GM19452 (cell line): ENCODE results near the gene HAO2.
"Not testable (repeated sequence)": the region's sequence is repeated elsewhere in the genome, so short reads cannot be mapped to it uniquely, and the experiment has no call there.

Source experiments
- ATAC-seq: cut with Tn5 transposase; IDR thresholded peaks from one replicate; pipeline ENCODE4 v1.9.1; 2021; ENCODE audit not compliant: unreplicated experiment

The HAO2 gene

DNA sequence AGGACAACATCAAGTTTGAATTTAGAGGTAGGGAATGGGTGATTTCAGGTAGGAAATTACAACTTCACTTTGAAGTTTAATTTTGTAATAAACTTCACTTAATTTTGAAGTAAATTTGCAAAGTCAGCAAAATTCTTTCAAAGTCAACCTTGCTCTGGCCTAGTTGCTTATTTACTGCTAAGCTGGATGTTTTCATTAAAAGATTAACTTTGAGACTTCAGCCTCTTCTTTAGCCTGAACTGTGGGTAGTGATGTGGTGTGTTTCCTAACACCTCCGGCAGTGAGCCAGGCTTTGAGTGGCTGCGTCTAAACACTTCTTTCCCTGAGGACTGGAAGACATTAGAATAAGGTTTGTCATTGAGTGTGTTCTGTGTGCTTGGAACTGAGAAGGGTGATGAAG, at the start of gene HAO2:
TSS of gene HAO2 (plus strand) at position 232 of the 400 bp plus-strand sequence. CDS start 12,301 bp downstream, outside the sequence.
- no peak for ATAC-seq

DNA sequence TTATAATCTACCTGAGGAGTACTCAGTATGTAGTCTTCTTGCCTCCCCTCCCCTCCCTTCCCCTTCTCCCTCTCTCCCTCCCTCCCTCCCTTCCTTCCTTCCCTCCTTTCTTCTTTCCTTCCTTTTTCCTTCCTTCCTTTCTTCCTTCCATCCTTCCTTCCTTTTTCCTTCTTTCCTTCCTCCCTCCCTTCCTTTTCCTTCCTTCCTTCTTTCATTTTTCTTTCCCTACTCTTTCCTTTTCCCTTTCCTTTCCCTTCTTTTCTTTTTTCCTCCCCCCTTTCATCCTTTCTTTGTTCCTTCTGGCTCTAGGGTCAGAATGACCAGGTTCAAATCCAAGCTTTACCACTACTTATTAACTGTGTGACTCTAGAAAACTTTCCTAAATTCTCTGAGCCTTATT, 48.5 kb upstream of the HAO2 start:
- no peak for ATAC-seq

DNA sequence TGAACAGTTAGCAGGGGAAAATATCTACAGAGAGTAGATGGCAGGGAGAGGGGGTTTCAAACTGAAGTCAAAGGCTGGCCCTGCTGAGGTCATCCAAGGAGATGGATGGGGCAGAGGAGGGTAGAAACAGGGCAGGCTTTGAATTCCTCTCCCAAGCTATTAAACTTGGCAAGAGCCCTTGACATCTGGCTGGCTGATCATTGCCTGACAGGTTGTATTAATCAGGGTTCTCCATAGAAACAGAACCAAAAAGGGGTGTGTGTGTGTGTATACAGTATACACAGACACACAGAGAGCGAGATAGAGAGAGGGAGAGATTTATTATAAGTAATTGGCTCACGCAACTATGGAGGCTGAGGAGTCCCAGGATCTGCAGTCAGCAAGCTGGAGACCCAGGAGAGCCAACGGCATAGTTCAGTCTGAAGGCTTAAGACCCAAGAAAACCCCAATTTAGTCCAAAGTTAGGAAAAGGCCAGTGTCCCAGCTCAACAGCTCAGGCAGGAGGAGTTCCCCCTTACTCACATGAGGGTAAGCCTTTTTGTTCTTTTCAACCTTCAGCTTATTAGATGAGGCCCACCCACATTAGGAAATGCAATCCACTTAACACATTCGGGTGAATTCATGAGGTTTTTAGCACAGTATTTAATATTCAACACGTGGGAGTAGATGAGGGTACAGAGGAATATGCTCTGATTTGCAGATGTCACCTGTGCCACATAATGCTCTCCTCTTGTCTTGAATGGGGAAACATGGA, 46.7 kb upstream of the HAO2 start:
- ATAC-seq: no peak

DNA sequence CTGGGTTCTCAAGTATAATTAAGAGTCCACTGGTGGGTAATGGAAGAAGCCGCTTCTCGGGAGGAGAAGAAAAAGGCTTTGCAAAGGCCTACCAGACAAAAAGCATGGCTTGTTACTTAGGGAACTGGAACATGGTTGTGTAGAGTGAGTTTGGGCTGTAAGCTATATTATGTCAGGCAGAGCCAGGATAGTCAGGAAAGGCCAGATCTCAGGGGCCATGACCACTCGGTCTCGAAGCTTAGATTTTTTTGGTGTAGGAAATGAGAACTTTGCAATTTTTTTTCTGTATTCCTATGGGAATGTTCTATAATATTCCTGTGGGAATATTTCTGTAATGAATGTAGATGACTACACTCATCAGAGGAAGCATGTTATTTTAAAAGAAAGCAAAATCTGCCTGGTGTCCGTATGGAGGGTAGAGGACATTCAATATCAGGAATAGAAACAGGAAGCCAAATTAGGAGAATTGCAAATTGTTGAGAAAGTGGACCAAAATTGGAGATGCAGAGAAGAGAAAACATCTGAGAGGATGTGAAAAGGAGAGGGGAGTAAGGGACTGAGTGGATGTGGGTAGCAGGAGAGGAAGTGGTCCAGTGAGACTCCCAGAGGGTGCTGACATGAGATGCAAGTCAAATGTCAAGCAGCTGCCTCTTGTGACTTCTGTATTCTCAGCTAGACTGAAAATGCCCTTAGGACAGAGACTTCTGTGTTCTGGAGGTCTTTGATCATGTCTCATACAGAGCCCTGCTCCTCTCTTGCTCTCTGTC, 45.2 kb upstream of the HAO2 start:
- peak; percentile 85 for ATAC-seq

DNA sequence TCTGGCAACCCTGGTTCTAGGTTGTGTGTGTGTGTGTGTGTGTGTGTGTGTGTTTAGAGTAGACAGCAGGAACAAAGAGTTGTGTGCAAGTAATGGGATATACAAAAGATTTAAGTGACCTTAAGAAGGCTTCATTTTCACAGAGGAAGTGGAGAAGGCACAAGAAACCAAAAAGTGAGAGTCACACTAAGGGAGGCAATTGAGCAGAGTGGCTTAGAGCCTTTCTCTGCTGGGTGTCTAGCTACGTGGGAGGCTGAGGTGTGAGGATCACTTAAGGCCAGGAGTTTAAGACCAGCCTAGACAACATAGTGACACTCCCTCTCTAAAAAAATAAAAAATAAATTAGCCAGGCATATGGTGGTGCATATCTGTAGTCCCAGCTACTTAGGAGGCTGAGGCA, 44.4 kb upstream of the HAO2 start:
- peak; percentile 30 for ATAC-seq

DNA sequence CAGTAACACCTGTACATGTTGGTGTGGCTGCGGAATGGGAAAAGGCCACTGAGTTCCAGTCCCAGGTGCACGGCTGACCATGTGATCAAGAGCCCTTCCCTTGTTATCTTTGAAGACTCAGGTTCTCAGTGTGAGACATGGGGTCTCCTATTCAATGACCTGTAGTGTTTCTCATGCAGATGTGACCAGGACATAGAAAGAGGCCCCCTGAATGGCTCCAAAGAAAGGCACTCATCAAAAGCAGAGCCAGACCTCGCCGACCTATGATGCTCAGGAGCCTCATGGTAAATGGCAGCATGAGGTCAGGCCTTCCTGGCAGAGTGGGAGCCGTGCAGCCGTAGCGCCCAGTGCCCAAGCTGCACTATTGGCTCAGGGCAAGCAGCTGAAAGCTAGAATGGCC, 42.3 kb upstream of the HAO2 start:
- ATAC-seq: no peak

DNA sequence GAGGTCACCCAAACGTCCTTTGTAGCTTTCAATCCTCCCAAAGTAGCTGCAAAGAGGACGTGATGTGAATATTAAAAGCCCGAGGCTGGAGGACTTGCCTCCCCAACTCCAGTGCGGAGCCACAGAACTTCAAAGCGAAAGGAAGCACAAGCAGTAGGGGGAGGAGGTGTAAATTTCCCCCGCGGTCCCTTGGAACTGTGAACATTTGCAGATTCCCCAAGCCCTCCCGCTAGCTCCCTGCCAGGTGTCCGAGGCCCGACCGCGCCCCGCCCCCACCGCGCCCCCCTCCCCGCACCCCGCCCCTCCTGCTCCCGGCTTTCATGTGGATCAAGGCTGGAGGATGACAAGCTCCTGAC, 41.5 kb upstream of the HAO2 start:
- no peak for ATAC-seq

DNA sequence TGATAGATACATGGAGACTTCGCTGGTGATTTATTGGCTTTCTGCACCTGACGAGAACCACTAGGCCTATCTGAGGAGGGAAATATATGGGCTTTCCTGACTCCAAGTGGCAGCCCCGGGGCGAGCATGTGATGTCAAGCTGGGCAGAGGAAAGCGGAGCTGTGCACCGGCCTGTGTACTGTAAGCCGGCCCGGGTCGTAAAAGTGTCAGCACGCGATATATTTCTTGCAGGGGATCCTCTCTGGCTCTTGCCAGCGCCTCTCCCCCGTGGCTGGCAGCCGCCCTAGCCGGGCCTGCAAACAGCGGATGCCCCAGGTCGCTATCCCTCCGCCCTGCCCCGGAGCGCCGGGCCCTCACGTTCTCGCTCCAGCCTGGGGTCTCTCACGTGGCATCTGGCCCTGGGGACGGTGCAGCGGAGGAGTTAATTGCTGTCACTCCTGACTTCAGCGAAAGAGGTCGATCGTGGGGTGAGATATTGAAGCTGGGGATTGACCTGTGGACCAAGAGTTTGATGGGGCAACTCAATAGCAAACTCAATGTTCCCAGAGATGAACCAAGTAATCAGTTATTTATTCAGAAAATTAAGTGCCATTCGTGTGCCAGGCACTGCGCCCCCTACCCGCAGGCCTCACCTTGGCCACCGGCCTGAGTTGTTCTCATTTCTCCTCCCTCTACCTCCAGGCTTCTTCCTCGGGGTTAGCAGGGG, 41.0 kb upstream of the HAO2 start:
- no peak for ATAC-seq

DNA sequence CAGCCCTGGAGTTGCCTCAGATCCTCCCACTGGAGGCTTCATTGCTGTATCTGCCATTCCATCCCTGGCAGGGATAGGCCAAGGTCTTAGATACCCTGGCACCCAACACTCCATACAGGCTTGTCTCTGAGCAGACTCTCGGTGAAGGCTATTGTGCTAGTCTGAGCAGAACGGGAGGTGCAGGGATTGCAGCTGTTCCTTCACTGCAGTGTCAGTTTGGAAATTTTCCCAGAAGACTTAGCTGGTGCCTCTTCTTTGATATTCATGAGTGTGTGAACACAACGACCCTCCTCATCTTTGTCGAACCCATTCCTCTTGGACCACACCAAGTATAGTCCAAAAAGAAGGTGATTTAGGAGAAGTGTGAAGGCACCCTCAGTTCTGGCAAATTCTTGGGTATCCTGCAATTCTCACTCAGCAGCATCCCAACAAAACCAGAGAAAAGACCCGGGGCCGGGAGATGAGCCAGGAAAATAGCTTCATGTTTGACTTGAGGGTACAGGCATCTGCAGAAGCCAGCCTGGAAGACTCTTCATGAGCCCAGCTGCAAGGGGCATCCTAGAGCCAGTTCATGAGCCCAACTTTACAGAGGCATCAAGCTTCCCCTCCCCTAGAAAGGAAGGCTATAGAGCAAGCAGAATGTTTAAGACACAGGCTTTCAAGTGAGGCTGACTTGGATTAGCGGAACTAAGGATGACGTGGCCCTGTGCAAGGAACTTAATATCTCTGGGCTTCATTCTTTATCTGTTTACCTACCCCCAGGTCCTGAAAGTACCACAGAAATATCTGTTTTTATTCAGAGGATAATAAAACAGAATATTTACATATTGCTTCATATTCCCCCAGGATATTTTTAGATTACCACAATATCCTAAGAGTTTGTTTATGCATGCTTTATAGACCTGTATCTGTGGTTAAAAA, 38.8 kb upstream of the HAO2 start:
- no peak for ATAC-seq

DNA sequence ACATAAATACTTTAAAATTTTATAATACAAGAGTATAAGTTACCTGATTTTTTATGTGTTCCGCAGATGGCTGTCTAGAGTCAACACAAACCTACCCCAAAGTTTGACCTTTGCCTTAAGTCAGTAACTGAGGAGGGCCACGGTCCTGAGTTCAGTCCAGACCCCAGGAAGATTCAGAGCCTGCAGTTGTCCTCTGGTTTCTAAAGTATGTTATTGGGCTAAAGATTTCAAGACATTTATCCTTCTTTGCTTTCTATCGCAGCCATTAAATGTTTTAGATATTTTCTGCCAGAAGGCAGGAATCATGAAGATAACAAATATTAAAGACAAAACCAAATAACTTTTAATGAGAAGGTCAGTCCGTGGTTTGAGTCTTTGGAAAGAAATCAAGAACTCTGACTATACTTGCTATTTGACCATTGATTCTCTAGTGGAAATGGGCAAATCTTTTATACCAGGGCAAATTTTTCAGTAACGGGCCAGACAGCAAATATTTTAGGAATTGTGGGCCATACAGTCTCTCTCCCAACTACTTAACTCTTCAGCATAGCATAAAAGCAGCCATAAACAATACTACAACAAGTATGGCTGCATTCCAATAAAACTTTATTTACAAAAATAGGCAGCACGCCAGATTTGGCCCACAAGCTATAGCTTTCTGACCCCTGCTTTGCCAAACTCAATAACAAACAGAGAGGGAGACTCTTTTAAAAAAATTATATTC, 38.0 kb upstream of the HAO2 start:
- ATAC-seq: no peak

DNA sequence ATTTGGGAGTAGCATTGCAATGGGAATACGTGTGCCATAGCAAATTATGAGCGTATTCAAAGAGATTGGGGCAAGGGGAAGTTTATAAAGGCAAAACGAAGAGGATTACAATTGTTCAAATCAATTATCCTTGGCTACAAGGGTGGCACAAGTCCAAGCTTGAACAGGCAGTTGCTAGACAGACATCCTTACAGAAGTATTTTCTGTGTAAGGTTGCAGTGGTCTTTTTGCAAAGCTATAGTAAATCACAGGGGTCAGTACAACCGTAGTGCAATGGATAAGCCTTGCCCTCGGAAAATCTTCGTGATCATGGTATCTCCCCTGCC, 37.4 kb upstream of the HAO2 start:
- ATAC-seq: no peak

DNA sequence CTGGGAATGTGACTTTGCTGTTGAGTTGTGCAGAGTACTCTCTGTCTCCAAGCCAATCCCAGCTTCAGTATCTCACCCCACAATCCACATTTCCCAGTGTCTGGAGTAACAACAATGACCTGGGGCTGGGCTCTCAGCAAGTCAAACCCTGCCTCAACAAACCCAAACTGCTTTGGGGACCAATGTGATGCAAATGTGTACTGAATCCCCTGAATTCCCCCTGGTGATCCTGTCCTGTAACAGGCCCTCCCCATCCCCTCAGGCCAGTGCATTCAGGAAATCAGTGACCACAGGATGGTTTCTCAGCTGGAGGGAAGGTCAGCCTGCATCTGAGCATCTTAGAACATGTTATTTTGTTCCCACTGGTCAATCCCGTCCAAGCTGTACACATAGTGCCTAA, 36.7 kb upstream of the HAO2 start:
- ATAC-seq: no peak

DNA sequence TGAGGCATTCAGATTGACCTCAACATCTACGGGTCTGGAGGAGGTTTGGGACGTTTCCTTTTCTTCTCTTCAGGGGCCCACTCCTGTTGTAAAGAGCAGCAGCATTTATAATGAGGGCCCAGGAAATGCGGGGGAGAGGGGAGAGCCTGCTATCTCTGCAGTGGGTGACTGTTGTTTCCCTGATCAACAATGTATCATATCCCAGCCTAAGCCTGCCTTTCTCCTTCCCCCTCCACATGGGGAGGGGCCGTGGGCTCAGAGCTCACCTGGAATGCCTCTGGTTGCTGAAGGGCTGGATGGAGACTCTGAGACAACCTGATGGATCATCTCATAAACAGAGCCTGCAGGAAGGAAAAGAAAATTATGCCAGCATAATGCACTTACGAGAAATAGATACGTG, 36.0 kb upstream of the HAO2 start:
- no peak for ATAC-seq

DNA sequence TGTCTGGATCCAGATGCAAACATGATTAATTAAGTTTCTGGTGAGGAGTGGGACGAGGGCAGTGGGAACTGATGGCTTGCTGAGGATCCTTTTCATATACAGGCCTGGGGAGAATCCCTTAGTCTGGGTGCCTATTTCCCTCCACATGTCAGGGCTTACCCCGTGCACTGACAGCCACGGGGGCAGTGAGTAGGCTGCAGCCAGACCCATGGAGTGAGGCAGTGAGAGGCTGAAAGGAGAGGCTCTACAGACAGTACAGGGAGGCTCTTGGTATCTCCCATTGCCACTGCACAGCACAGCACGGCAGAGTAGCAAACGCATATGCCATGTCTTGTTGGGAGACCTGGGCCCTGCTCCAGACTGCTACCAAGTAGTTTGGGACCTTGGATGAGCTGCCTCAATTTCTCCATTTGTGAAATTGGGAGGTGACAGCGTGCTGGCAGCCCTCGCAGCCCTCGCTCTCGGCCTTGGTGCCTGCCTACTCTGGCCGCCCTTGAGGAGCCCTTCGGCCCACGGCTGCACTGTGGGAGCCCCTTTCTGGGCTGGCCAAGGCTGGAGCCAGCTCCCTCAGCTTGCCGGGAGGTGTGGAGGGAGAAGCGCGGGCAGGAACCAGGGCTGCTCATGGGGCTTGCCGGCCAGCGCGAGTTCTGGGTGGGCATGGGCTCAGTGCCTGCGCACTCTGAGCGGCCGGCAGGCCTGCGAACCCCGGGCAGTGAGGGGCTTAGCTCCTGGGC, 35.3 kb upstream of the HAO2 start:
- ATAC-seq: no peak

DNA sequence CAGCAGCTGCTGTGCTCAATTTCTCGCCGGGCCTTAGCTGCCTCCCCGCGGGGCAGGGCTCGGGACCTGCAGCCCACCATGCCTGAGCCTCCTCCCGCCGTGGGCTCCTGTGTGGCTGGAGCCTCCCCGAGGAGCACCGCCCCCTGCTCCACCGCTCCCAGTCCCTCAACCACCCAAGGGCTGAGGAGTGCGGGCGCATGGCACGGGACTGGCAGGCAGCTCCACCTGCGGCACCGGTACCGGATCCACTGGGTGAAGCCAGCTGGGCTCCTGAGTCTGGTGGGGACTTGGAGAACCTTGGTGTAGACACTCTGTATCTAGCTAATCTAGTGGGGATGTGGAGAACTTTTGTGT, 34.7 kb upstream of the HAO2 start:
- ATAC-seq: not testable (repeated sequence)

DNA sequence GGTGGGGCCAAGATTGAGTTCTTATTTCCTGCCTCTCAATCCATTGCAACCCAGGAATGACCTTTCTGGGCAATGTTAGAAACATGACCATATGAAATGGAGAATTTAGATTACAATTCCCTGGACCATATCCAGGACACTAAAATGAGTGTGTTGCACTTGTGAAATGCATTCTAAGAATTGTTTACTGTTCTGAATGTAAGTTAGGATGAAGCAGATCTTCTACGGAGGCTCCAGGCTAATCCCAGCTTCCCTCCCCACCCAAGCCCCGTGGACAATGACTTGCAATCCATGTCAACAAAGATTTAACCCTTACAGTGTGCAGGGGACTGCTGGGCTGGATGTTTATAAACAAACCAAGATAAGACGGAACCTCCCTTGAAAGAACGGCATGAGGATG, 31.7 kb upstream of the HAO2 start:
- no peak for ATAC-seq

DNA sequence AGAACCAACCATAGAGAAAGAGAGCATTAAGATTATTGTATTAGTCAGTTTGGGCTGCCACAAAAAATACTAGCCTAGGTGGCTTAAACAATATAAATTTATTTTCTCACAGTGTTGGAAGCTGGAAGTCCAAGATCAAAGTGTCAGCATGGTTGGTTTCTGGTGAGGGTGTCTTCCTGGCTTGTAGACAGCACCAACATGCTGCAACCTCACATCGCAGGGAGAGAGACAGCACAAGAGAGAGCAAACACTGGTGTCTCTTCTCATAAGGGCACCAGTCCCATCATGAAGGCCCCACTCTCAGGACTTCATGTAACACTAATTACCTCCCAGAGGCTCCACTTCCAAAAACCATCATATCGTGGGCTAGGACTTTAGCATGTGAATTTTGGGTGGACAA, 30.6 kb upstream of the HAO2 start:
- ATAC-seq: no peak

DNA sequence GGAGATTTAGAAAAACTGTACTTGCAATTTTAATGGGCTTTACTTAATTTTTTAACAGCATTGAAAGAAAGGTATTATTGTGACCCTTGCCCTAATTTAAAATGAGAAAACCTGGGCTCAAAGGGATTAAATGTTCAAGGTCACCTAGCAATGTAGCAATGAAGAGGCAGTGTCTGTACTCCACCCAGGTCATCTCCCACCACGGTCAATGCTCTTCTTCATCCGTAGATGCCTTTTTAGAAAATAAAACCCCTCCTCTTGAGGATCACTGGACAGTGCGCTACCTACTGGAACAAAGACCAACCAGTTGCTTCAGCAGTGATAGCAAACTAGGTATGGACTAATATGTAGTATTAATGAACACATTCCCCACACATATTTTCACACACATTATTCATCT, 29.8 kb upstream of the HAO2 start:
- no peak for ATAC-seq

DNA sequence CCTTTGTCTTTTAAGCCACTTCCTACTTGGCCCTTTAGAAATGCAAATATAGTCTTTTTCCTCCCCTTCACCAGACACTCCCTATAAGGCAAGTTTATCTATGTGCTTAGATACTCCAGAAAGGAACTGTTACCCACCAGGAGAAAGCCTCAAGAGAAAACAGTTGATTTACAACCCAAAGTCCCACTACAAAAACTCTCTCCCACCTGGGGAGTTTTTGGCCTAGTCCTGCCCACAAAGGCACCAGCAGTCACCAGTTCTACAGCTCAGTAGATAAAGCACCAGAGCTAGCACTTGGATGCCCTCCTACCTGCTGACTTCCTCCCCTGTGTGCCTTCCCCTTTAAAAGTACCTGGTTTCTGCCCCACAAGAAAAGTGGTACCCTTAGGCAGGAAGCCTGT, 27.7 kb upstream of the HAO2 start:
- ATAC-seq: no peak

DNA sequence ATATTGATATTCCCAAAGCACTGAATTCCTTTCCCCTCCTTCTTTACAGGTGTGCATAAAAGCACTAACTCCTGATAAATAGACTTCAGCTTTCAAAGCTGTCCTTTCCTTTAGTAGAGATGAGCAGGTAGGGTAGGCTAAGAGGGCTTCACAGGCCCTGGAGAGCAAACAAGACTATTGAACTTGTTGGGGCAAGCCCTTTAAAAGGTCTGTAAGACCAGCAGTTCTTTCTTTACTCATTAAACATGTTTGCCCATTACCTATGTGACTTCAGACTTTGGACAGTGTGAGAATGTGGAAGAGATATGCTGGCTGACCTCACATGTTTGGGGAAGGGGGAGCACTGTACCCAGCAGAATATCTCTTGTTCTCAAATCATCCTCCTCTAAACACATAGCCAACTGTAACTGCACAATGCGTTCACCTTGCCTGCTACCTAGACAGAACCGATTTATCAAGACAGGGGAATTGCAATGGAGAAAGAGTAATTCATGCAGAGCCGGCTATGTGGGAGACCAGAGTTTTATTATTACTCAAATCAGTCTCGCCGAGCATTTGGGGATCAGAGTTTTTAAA, 27.1 kb upstream of the HAO2 start:
- no peak for ATAC-seq
